K562 (cell line): ENCODE data around the gene TMEM138. TPM values are rescaled to one million over a fixed set of nuclear protein-coding genes. Genes with fewer than 3 reads are reported as not detected.
A peak's percentile ranks its signal among the peaks of the same experiment; 100 is the strongest.

Experiments used
- CREB1 ChIP-seq, 2 experiments: sonication (generic) in 1 of 2; formaldehyde crosslinking in 1 of 2; IDR thresholded peaks; 2 replicates each; pipeline versions ENCODE4 v1.6.1 to v1.8.0; 2012 to 2022; ENCODE audit warnings: inconsistent platforms in 1 of 2, mild to moderate bottlenecking in 1 of 2, missing genetic modification reagents in 1 of 2, moderate library complexity in 1 of 2
- DPF2 ChIP-seq: fragments of 450-650 bp; IDR thresholded peaks from 2 replicates; pipeline ENCODE4 v1.6.1; 2016
- ELF4 ChIP-seq: fragments of 450-650 bp; formaldehyde crosslinking; IDR thresholded peaks from 2 replicates; pipeline ENCODE4 v1.4.0; 2022; ENCODE audit warnings: missing genetic modification characterization
- ERF ChIP-seq: fragments of 450-650 bp; formaldehyde crosslinking; IDR thresholded peaks from 2 replicates; pipeline ENCODE4 v1.4.0; 2020; ENCODE audit warnings: mild to moderate bottlenecking, mixed read lengths
- FOS ChIP-seq: IDR thresholded peaks from 3 replicates; pipeline ENCODE4 v1.6.1; 2011; ENCODE audit not compliant: insufficient read length; ENCODE audit errors: extremely low read depth
- GABPA ChIP-seq: fragments of 200-800 bp; sonication (Bioruptor generic); conservative IDR thresholded peaks from 2 replicates; pipeline ENCODE4 v1.6.1; 2016; ENCODE audit warnings: low read depth, missing genetic modification characterization, missing compliant biosample characterization
- GTF2E2 ChIP-seq: fragments of 200-800 bp; sonication (Bioruptor generic); IDR thresholded peaks from 2 replicates; pipeline ENCODE4 v1.6.1; 2016; ENCODE audit warnings: missing genetic modification characterization, missing compliant biosample characterization
- HMGN3 ChIP-seq: IDR thresholded peaks from 2 replicates; pipeline ENCODE4 v1.6.1; 2011; ENCODE audit warnings: borderline replicate concordance, low read depth, mild to moderate bottlenecking, mixed read lengths, low read length; ENCODE audit not compliant: insufficient read length; ENCODE audit errors: extremely low read depth
- KDM4B ChIP-seq, 2 experiments: fragments of 450-650 bp in 1 of 2; sonication (generic) in 1 of 2; IDR thresholded peaks; 2 replicates each; pipeline ENCODE4 v1.6.1; 2016 to 2017; ENCODE audit warnings: borderline replicate concordance in 2 of 2, antibody characterized with exemption in 1 of 2, low read depth in 1 of 2, mild to moderate bottlenecking in 1 of 2
- MAZ ChIP-seq, 2 experiments: fragments of 450-650 bp in 1 of 2; sonication (generic) in 1 of 2; formaldehyde crosslinking; IDR thresholded peaks in 1 of 2; conservative IDR thresholded peaks in 1 of 2; 2 replicates each; pipeline versions ENCODE4 v1.4.0 to v1.5.0; 2020; ENCODE audit warnings: mild to moderate bottlenecking in 1 of 2, missing genetic modification reagents in 1 of 2
- NCOA2 ChIP-seq, 2 experiments: fragments of 450-650 bp; IDR thresholded peaks; 2 replicates each; pipeline ENCODE4 v1.6.1; 2018; ENCODE audit warnings: mild to moderate bottlenecking in 2 of 2, moderate library complexity in 1 of 2; ENCODE audit not compliant: partially characterized antibody in 2 of 2
- NCOA4 ChIP-seq: fragments of 450-650 bp; IDR thresholded peaks from 2 replicates; pipeline ENCODE4 v1.6.1; 2018; ENCODE audit warnings: mild to moderate bottlenecking; ENCODE audit not compliant: partially characterized antibody
- NEUROD1 ChIP-seq: fragments of 150-350 bp; IDR thresholded peaks from 2 replicates; pipeline ENCODE4 v1.6.1; 2014; ENCODE audit warnings: borderline replicate concordance, low read length, low read depth; ENCODE audit not compliant: partially characterized antibody
- NR3C1 ChIP-seq: sonication (generic); formaldehyde crosslinking; IDR thresholded peaks from 2 replicates; pipeline ENCODE4 v1.8.1; 2022; ENCODE audit warnings: missing genetic modification reagents
- NRF1 ChIP-seq, 2 experiments: fragments of 450-650 bp; IDR thresholded peaks in 1 of 2; conservative IDR thresholded peaks in 1 of 2; 2 replicates each; pipeline ENCODE4 v1.6.1; 2014; ENCODE audit warnings: mild to moderate bottlenecking in 2 of 2
- POLR2A ChIP-seq: fragments of 450-650 bp; conservative IDR thresholded peaks from 2 replicates; pipeline ENCODE4 v1.6.1; 2016
- PTBP1 ChIP-seq: fragments of 200-400 bp; formaldehyde crosslinking; IDR thresholded peaks from 2 replicates; pipeline ENCODE4 v1.6.1; 2017; ENCODE audit warnings: low read depth, low read length
- SIX5 ChIP-seq, 2 experiments: IDR thresholded peaks; 2 replicates each; pipeline ENCODE4 v1.6.1; 2011; ENCODE audit warnings: low read length in 2 of 2, borderline replicate concordance in 1 of 2, low read depth in 1 of 2, mild to moderate bottlenecking in 1 of 2, moderate library complexity in 1 of 2; ENCODE audit not compliant: insufficient read depth in 1 of 2
- SMAD2 ChIP-seq: fragments of 150-350 bp; IDR thresholded peaks from 2 replicates; pipeline ENCODE4 v1.6.1; 2014; ENCODE audit warnings: low read depth, mild to moderate bottlenecking, low read length
- STAT5B ChIP-seq: fragments of 250-450 bp; sonication (Bioruptor Pico); IDR thresholded peaks from 2 replicates; pipeline ENCODE4 v1.8.0; 2021; ENCODE audit warnings: mild to moderate bottlenecking, inconsistent platforms
- TBP ChIP-seq: optimal IDR thresholded peaks from 2 replicates; pipeline ENCODE3; 2011; ENCODE audit warnings: low read depth, low read length, improper control_type of control experiment
- ZC3H11A ChIP-seq: IDR thresholded peaks from 2 replicates; pipeline ENCODE4 v1.6.1; 2012; ENCODE audit warnings: low read depth, low read length, improper control_type of control experiment
- ZFX ChIP-seq: sonication (generic); formaldehyde crosslinking; IDR thresholded peaks from 2 replicates; pipeline ENCODE4 v1.8.0; 2022; ENCODE audit warnings: mild to moderate bottlenecking, missing genetic modification reagents, moderate library complexity
- ZNF766 ChIP-seq: fragments of 200-800 bp; sonication (Bioruptor generic); conservative IDR thresholded peaks from 2 replicates; pipeline ENCODE4 v1.6.1; 2016; ENCODE audit warnings: missing genetic modification characterization, missing compliant biosample characterization
- ZZZ3 ChIP-seq: fragments of 450-650 bp; IDR thresholded peaks from 2 replicates; pipeline ENCODE4 v1.6.1; 2016; ENCODE audit warnings: antibody characterized with exemption, mild to moderate bottlenecking, moderate library complexity
- polyA plus RNA-seq, 8 experiments: library from polyadenylated mRNA; depleted of rRNA in 4 of 8; stranded (reverse) in 5 of 8; unstranded in 3 of 8; fragments of >200 nt; fragmentation: Nextera tagmentation in 2 of 8; fragmentation: Illumina TruSeq in 1 of 8; extraction: Ambion mirVana in 2 of 8; extraction: Trizol in 1 of 8; gene quantifications; 2 replicates each; pipeline versions ENCODE4 v1.2.1 to v1.2.3, GENCODE V29; 2011 to 2014; ENCODE audit warnings: inconsistent platforms in 1 of 8, missing spikeins in 1 of 8
- total RNA-seq, 7 experiments: library from RNA; depleted of rRNA in 6 of 7; stranded (reverse); fragments of >200 nt in 6 of 7; fragmentation: Illumina TruSeq in 2 of 7; extraction: Trizol in 2 of 7; gene quantifications; 2 replicates each; pipeline versions ENCODE4 v1.2.1 to v1.2.3, GENCODE V29; 2011 to 2021; ENCODE audit warnings: low replicate concordance in 1 of 7
- TF ChIP-seq, protein P1 (sequence below): IDR thresholded peaks from 2 replicates; pipeline ENCODE4 v1.6.1; 2012; ENCODE audit warnings: low read depth, low read length, improper control_type of control experiment, borderline replicate concordance
- TF ChIP-seq, protein P2 (sequence below): sonication (generic); formaldehyde crosslinking; IDR thresholded peaks from 2 replicates; pipeline ENCODE4 v1.8.0; 2022; ENCODE audit warnings: mild to moderate bottlenecking, missing genetic modification reagents

Gene TMEM138
- total and polyA plus RNA-seq, 9 of the 15 experiments (the other 6 are each of a cell fraction or from before 2014, with no cell fraction given), result 23.2 to 168 (median 63.1) TPM

- TF ChIP-seq SIX5 (IDR thresholded peaks at IDR 0.05; ENCODE audit: borderline replicate concordance in 1 of 2, insufficient read depth in 1 of 2, low read depth in 1 of 2, low read length in 2 of 2), result peak; percentile 42 to 47; a peak in 2 of 4 replicates
- no peak for TF ChIP-seq NCOA2 (IDR thresholded peaks at IDR 0.05; ENCODE audit: partially characterized antibody in 2 of 2)
- no peak; the same call in 1 of the 2 replicates for TF ChIP-seq DPF2
- TF ChIP-seq CREB1 (IDR thresholded peaks at IDR 0.05), result peak; percentile 78
- TF ChIP-seq CREB1 (CRISPR knock-in tag; IDR thresholded peaks at IDR 0.05), result no peak; the same call in 1 of the 2 replicates
- TF ChIP-seq ELF4, result peak; percentile 55; the same call in 1 of the 2 replicates
- TF ChIP-seq GTF2E2 (tag), result 0 out of 2 replicates have a peak, but pooled peaks have one; percentile 78
- TF ChIP-seq POLR2A, result peak; percentile 92
- TF ChIP-seq GABPA (tag), result peak; percentile 98
- no peak for TF ChIP-seq FOS
- no peak for TF ChIP-seq SMAD2
- TF ChIP-seq ERF (CRISPR knock-in tag), result peak; percentile 65; the same call in 1 of the 2 replicates
- peak; percentile 95 for TF ChIP-seq TBP
- peak; percentile 68 for TF ChIP-seq HMGN3
- TF ChIP-seq, protein P1, sequence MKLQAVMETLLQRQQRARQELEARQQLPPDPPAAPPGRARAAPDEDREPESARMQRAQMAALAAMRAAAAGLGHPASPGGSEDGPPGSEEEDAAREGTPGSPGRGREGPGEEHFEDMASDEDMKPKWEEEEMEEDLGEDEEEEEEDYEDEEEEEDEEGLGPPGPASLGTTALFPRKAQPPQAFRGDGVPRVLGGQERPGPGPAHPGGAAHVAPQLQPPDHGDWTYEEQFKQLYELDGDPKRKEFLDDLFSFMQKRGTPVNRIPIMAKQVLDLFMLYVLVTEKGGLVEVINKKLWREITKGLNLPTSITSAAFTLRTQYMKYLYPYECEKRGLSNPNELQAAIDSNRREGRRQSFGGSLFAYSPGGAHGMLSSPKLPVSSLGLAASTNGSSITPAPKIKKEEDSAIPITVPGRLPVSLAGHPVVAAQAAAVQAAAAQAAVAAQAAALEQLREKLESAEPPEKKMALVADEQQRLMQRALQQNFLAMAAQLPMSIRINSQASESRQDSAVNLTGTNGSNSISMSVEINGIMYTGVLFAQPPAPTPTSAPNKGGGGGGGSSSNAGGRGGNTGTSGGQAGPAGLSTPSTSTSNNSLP, result no peak
- TF ChIP-seq NEUROD1, result peak; percentile 26
- TF ChIP-seq NCOA4, result no peak
- peak; percentile 84 to 87 for TF ChIP-seq NRF1 (conservative IDR thresholded peaks at IDR 0.05 in 1 of 2, IDR thresholded peaks at IDR 0.05 in 1 of 2)
- peak; percentile 92 for TF ChIP-seq ZZZ3
- no peak for TF ChIP-seq STAT5B (CRISPR knock-in tag)
- TF ChIP-seq KDM4B (IDR thresholded peaks at IDR 0.05; ENCODE audit: borderline replicate concordance in 2 of 2, low read depth in 1 of 2), result no peak; a peak in 1 of 4 replicates
- TF ChIP-seq ZFX (CRISPR knock-in tag), result peak; percentile 100
- peak; percentile 78 to 86 for TF ChIP-seq MAZ (CRISPR knock-in tag; conservative IDR thresholded peaks at IDR 0.05 in 1 of 2, IDR thresholded peaks at IDR 0.05 in 1 of 2)
- no peak for TF ChIP-seq PTBP1
- no peak for TF ChIP-seq NR3C1 (CRISPR knock-in tag)
- peak; percentile 73 for TF ChIP-seq ZNF766 (CRISPR knock-in tag)
- no peak for TF ChIP-seq ZC3H11A
- TF ChIP-seq, protein P2, sequence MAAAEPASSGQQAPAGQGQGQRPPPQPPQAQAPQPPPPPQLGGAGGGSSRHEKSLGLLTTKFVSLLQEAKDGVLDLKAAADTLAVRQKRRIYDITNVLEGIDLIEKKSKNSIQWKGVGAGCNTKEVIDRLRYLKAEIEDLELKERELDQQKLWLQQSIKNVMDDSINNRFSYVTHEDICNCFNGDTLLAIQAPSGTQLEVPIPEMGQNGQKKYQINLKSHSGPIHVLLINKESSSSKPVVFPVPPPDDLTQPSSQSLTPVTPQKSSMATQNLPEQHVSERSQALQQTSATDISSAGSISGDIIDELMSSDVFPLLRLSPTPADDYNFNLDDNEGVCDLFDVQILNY (CRISPR knock-in tag), result peak; percentile 8; the same call in 1 of the 2 replicates
Observed at GRCh38 chr11:61361741-61362541, at the start of gene TMEM138, which contains the start of gene CYB561A3 (continued).
